Renal cortex interstitium (tissue), 11 donors: ENCODE measurements around the gene CYB561. TPM values are rescaled to one million over a fixed set of nuclear protein-coding genes. Genes with fewer than 3 reads are reported as not detected.

Experiments used
- DNase-seq, 11 donors: peaks; one replicate each; pipeline ENCODE4 v3.0.0-alpha.2; 2013; ENCODE audit warnings: low read depth in 9 of 11, low spot score in 4 of 11; ENCODE audit errors: extremely low read depth in 1 of 11
- polyA plus RNA-seq, 3 donors: library from polyadenylated mRNA; unstranded; fragments of 120-200 nt; gene quantifications; one replicate each; pipeline ENCODE4 v1.2.1, GENCODE V29; 2013; ENCODE audit not compliant: insufficient read length in 3 of 3

Gene CYB561
- polyA plus RNA-seq, 3 donors: 22.5 to 34.5 (median 26.4) TPM

GRCh38 chr17:63440127-63440769 lies 5.9 kb downstream of the CYB561 start:
- no peak for DNase-seq

- no peak for DNase-seq
Observed at GRCh38 chr17:63439687-63440086, 6.4 kb downstream of the CYB561 start.

- DNase-seq: no peak
Observed at GRCh38 chr17:63438092-63439051, 7.7 kb downstream of the CYB561 start.

GRCh38 chr17:63437287-63438091 lies 8.6 kb downstream of the CYB561 start:
- DNase-seq: no peak

GRCh38 chr17:63436523-63437110 lies 9.5 kb downstream of the CYB561 start:
- DNase-seq: no peak

GRCh38 chr17:63435681-63436522 lies 10.2 kb downstream of the CYB561 start:
- no peak for DNase-seq

- DNase-seq: no peak
Observed at GRCh38 chr17:63434951-63435571, 11.0 kb downstream of the CYB561 start.

- DNase-seq: no peak
Observed at GRCh38 chr17:63433746-63434591, 12.1 kb downstream of the CYB561 start.

GRCh38 chr17:63431939-63432804 lies 13.9 kb downstream of the CYB561 start:
- no peak for DNase-seq

GRCh38 chr17:63431618-63431938 lies 14.5 kb downstream of the CYB561 start:
- DNase-seq: no peak

- no peak for DNase-seq
Observed at GRCh38 chr17:63430223-63430622, 15.9 kb downstream of the CYB561 start.

- no peak for DNase-seq
Observed at GRCh38 chr17:63429766-63430165, 16.3 kb downstream of the CYB561 start.

GRCh38 chr17:63426917-63427308 lies 19.2 kb downstream of the CYB561 start:
- no peak for DNase-seq

GRCh38 chr17:63426041-63426916 lies 19.8 kb downstream of the CYB561 start:
- no peak for DNase-seq

- DNase-seq: peak in 10 of 11 donors; percentile 62 to 84 (median 76)
Observed at GRCh38 chr17:63425483-63425882, 20.6 kb downstream of the CYB561 start.
